ENCODE results near the gene PPARA. TPM values are rescaled to one million over a fixed set of nuclear protein-coding genes. Genes with fewer than 3 reads are reported as not detected.

Gene PPARA
- total and polyA plus RNA-seq, 2 donors (not counting 3 experiments of a cell fraction or from before 2014, with no cell fraction given): 3.1 to 10.7 TPM

DNA sequence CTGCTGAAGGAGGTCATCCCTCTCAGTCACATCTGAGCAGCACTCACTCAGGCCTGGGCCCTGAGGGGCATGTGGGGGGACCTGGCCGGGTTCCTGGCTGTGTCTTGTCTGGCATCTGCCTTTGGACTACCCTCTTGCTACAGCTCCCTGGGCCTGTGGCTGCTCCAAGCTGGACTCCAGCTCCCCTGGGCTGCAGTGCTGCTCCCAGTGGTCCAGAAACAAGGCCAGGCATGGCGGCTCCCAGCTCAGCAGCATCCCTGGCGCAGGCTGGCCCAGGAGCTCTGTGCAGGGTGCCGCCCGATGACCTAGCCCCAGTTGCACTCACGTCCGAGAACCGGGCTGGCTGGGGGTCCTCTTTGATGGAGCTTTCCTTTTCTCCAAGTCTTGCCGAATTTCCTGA, 94.4 kb downstream of the PPARA start:
- ChIA-PET CTCF (interaction anchor here (0.7 to 1.3 kb wide), 2 partner anchors 40 to 122 kb away, joined by 3 read pairs; no protein-coding TSS in a partner anchor), POLR2A (no interaction called here)
- Histone ChIP-seq H3K79me2 (ENCODE audit: control insufficient read depth, insufficient read depth, low read length) (no peaks in the 10 kb centered on the region), H3K27ac (ENCODE audit: insufficient read depth, low read depth, low read length) (no peak overlapping the region), H4K20me1 (replicated peaks; ENCODE audit: control insufficient read depth, extremely low read depth, insufficient read depth, low read length) (no peaks in the 10 kb centered on the region), H2AFZ (ENCODE audit: low read depth, low read length) (no peak overlapping the region), H3K9me1 (replicated peaks; ENCODE audit: control insufficient read depth, extremely low read depth, insufficient read depth, low read length) (no peaks in the 10 kb centered on the region), H3K9ac (replicated peaks; ENCODE audit: extremely low read depth, insufficient read depth, low read length) (no peak overlapping the region), H3K4me3 (replicated peaks in 1 of 3; ENCODE audit: insufficient read depth in 1 of 3, low read depth in 1 of 3, low read length in 3 of 3) (no peak overlapping the region), H3K36me3 (ENCODE audit: control insufficient read depth in 2 of 2, extremely low read depth in 1 of 2, insufficient read depth in 2 of 2, low read length in 2 of 2) (no peaks in the 10 kb centered on the region), H3K4me2 (ENCODE audit: insufficient read depth, low read length) (no peak overlapping the region), H3K4me1 (ENCODE audit: control insufficient read depth, extremely low read depth, insufficient read depth, low read length) (no peaks in the 10 kb centered on the region), H3K9me3 (replicated peaks; ENCODE audit: control insufficient read depth, insufficient read depth, low read length) (no peaks in the 10 kb centered on the region), H3K27me3 (ENCODE audit: control insufficient read depth in 2 of 2, insufficient read depth in 2 of 2, low read length in 2 of 2) (no peaks in the 10 kb centered on the region)
- DNase-seq (ENCODE audit: low read depth, low spot score) (no peak), FAIRE-seq (no peak)
- intact Hi-C loops (cut with micrococcal nuclease): no loop called here
- BruUV-seq (replicated peaks): no TSS peak
- TF ChIP-seq POLR2A (IDR thresholded peaks at IDR 0.05; ENCODE audit: low read depth, low read length) (no peak), FOS (IDR thresholded peaks at IDR 0.05; ENCODE audit: borderline replicate concordance, insufficient read depth, low read length) (no peak), JUN (IDR thresholded peaks at IDR 0.05; ENCODE audit: borderline replicate concordance, insufficient read depth, insufficient read length, low read depth) (no peak), POLR2AphosphoS5 (IDR thresholded peaks at IDR 0.05; ENCODE audit: insufficient read depth, low read depth, low read length) (no peak), EZH2 (IDR thresholded peaks at IDR 0.05; ENCODE audit: borderline replicate concordance, low read depth, low read length, severe bottlenecking) (no peak), MYC (IDR thresholded peaks at IDR 0.05; ENCODE audit: low read depth, low read length) (no peak), GATA2 (IDR thresholded peaks at IDR 0.05; ENCODE audit: insufficient read depth, insufficient read length, low read depth, low read length) (no peak)
- TF ChIP-seq, protein P1, sequence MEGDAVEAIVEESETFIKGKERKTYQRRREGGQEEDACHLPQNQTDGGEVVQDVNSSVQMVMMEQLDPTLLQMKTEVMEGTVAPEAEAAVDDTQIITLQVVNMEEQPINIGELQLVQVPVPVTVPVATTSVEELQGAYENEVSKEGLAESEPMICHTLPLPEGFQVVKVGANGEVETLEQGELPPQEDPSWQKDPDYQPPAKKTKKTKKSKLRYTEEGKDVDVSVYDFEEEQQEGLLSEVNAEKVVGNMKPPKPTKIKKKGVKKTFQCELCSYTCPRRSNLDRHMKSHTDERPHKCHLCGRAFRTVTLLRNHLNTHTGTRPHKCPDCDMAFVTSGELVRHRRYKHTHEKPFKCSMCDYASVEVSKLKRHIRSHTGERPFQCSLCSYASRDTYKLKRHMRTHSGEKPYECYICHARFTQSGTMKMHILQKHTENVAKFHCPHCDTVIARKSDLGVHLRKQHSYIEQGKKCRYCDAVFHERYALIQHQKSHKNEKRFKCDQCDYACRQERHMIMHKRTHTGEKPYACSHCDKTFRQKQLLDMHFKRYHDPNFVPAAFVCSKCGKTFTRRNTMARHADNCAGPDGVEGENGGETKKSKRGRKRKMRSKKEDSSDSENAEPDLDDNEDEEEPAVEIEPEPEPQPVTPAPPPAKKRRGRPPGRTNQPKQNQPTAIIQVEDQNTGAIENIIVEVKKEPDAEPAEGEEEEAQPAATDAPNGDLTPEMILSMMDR (IDR thresholded peaks at IDR 0.05; ENCODE audit: extremely low read depth in 1 of 2, insufficient read depth in 1 of 2, low read depth in 1 of 2, low read length in 2 of 2): no peak
- TF ChIP-seq, protein P2, sequence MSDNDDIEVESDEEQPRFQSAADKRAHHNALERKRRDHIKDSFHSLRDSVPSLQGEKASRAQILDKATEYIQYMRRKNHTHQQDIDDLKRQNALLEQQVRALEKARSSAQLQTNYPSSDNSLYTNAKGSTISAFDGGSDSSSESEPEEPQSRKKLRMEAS (IDR thresholded peaks at IDR 0.05; ENCODE audit: insufficient read depth, insufficient read length): no peak
- dilution Hi-C loops (cut with MboI; ENCODE audit: extremely low pct_ligation_motif_present, low sequenced_read_pairs): no loop called here
